A673 (cell line): ENCODE data around the gene FKBP5.
"Not testable (repeated sequence)": the region's sequence is repeated elsewhere in the genome, so short reads cannot be mapped to it uniquely, and the experiment has no call there.

Source experiments
- CTCF ChIP-seq: fragments of 300-800, 200-600 bp; sonication (generic); conservative IDR thresholded peaks from 2 replicates; pipeline ENCODE4 v1.5.1; 2017; ENCODE audit warnings: low read depth, mild to moderate bottlenecking, antibody characterized with exemption, low read length, moderate library complexity, mixed read lengths
- EZH2 ChIP-seq: fragments of 200-600 bp; sonication (generic); IDR thresholded peaks from 2 replicates; pipeline ENCODE4 v1.6.1; 2017; ENCODE audit warnings: borderline replicate concordance, low read depth, mild to moderate bottlenecking, mixed read lengths, antibody characterized with exemption, low read length; ENCODE audit not compliant: poor library complexity, severe bottlenecking

- not testable (repeated sequence) for TF ChIP-seq EZH2, CTCF
Measured at GRCh38 chr6:35698430-35698829, 9.7 kb upstream of the FKBP5 start.
